Body of pancreas (tissue), 4 donors: ENCODE data around the gene ARHGEF7.

ENCODE experiments used
- CTCF ChIP-seq, 7 experiments: fragments of 450-650 bp in 4 of 7; fragments of 200-600 bp in 3 of 7; sonication (generic) in 3 of 7; IDR thresholded peaks; one replicate each; pipeline ENCODE4 v1.5.1; 2016 to 2019; ENCODE audit warnings: antibody characterized with exemption in 7 of 7
- POLR2A ChIP-seq, 3 donors: fragments of 450-650 bp; IDR thresholded peaks; one replicate each; pipeline ENCODE4 v1.6.1; 2016; ENCODE audit warnings: antibody characterized with exemption in 3 of 3, mild to moderate bottlenecking in 2 of 3

- no peak for TF ChIP-seq CTCF (IDR thresholded peaks at IDR 0.05)
- no peak for TF ChIP-seq POLR2A (IDR thresholded peaks at IDR 0.05)
Observed at GRCh38 chr13:111093634-111094033, 21.5 kb upstream of the ARHGEF7 start.
